GM12873 (cell line): ENCODE results near the gene ZFX.

Experiments
- TF ChIP-seq, protein P1 (sequence below): IDR thresholded peaks from 2 replicates; pipeline ENCODE4 v1.5.1; 2012; ENCODE audit warnings: low read depth, mild to moderate bottlenecking, moderate library complexity, low read length, control low read depth; ENCODE audit not compliant: insufficient read depth; ENCODE audit errors: missing control alignments

ZFX gene

DNA sequence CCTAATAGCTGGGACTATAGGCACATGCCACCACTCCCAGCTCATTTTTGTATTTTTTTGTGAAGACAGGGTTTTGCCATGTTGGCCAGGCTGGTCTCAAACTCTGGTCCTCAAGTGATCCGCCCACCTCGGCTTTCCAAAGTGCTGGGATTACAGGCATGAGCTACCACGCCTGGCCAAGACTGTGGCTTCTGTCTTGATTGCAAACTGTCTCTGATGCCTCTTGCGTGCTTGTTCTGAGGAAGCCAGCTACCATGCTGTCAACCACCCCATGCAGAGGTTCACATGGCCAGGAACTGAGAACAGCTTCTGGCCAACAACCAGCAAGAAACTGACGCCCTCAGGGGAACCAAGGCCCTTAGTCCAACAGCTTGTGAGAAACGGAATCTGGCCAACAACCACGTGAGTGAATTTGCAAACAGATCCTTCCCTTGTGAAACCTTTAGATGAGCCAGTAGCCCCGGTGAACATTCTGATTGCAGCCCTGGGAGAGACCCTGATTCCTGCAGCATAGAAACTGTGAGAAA is 93.2 kb downstream of the ZFX start:
- TF ChIP-seq, protein P1, sequence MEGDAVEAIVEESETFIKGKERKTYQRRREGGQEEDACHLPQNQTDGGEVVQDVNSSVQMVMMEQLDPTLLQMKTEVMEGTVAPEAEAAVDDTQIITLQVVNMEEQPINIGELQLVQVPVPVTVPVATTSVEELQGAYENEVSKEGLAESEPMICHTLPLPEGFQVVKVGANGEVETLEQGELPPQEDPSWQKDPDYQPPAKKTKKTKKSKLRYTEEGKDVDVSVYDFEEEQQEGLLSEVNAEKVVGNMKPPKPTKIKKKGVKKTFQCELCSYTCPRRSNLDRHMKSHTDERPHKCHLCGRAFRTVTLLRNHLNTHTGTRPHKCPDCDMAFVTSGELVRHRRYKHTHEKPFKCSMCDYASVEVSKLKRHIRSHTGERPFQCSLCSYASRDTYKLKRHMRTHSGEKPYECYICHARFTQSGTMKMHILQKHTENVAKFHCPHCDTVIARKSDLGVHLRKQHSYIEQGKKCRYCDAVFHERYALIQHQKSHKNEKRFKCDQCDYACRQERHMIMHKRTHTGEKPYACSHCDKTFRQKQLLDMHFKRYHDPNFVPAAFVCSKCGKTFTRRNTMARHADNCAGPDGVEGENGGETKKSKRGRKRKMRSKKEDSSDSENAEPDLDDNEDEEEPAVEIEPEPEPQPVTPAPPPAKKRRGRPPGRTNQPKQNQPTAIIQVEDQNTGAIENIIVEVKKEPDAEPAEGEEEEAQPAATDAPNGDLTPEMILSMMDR: no peak

DNA sequence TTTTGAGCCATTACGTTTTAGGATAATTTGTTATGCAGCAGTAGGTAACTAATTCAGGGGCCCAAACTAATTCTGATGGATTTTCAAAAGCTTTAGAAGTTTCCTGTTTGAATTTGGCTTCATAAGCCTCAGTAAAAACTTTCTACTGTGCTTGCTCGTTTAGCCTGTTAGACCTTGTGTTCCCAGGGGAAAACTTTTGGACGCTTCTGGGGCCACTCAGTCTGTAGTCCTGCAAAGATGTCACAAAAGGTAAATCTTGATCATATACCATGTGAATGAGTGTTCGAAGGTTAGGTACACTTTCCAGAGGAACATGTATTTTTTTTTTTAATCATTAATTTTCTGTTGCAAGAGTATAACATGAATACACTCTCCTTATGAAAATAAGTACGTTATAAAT is 93.7 kb downstream of the ZFX start:
- TF ChIP-seq, protein P1: no peak

DNA sequence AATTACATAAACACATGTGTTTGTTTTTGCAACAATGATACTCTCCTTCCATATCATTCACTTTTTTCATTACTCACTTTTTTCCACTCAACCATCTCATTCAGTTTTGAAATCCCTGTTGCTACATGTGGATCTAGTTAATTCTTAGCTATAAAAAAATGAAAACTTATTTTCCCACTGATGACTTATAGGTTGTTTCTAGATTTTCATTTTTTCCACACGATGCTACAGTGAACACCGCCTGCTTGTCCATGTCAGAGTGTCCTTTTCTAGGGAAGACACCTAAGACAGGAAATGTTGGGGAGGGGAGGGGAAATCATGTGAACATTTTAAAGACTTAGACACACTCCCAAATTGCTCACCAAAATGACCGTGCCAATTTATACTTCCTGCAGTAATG is 94.2 kb downstream of the ZFX start:
- TF ChIP-seq, protein P1: no peak

GRCh38 chrX:24245202-24245601 is 95.7 kb downstream of the ZFX start:
- TF ChIP-seq, protein P1: no peak

DNA sequence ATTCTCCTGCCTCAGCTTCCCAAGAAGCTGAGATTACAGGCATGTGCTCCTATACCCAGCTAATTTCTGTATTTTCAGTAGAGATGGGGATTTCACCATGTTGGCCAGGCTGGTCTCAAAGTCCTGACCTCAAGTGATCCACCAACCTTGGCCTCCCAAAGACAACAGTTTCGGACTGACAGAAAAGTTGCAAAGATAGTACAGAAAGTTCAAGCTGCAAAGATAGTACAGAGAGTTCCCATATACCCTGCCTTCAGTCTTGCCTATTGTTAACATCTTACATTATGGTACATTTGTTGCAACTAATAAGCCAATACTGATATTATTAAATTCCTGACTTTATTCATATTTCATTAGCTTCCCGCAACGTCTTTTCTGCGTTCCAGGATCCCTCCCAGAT is 98.5 kb downstream of the ZFX start:
- TF ChIP-seq, protein P1: no peak

GRCh38 chrX:24253030-24253429 is 103.5 kb downstream of the ZFX start:
- TF ChIP-seq, protein P1: no peak

GRCh38 chrX:24253469-24253868 is 103.9 kb downstream of the ZFX start:
- TF ChIP-seq, protein P1: no peak

- TF ChIP-seq, protein P1: no peak
Measured at GRCh38 chrX:24257011-24257410, 107.5 kb downstream of the ZFX start.
